ENCODE results near the gene IL31. TPM values are rescaled to one million over a fixed set of nuclear protein-coding genes. Genes with fewer than 3 reads are reported as not detected.
"Not testable (repeated sequence)": the region's sequence is repeated elsewhere in the genome, so short reads cannot be mapped to it uniquely, and the experiment has no call there.

Gene IL31
- total RNA-seq, 2 donors from 2014 or later = not detected

DNA sequence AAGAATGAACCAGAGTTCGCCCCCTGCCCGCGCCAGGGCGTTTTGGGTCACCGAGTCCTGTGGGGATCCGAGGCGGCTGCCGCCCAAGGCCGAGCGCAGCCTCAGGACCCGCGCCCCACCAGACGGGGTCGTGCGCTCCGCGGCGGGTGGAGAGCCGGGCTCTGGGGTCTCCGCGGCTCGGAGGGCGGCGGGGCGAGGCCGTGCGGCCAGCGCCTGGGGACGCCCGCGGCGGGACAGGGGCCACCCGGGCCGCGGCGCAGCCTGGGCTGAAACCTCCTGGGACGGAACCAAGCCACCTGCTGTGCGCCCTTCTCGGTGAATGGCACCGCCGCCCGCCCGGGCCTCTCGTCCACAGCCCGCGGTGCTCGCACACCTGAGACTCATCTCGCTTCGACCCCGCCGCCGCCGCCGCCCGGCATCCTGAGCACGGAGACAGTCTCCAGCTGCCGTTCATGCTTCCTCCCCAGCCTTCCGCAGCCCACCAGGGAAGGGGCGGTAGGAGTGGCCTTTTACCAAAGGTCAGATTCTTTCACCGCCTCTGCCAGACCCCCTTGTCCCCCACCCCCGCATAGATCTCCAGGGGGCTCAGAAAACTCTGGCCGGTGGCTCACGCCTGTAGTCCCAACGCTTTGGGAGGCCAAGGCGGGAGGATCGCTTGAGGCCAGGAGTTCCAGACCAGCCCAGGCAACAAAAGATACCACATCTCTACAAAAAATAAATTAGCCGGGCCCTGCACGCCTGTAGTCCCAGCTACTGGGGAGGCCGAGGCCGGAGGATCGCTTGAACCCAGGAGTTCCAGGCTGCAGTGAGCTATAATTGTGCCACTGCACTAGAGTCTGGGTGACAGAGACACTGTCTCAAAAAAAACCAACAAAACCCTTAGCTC is 30.4 kb upstream of the IL31 start:
- DNase-seq (peak in 2 of 4 donors; percentile 20 to 25), ATAC-seq (peak; percentile 10)
- Histone ChIP-seq H3K27me3 (peaks cover 0 to 24% of the 10 kb centered on the region in 2 donors), H3K4me1 (peaks cover 21% of the 10 kb centered on the region), H3K4me3 (no peak overlapping the region), H3K27ac (no peak overlapping the region), H3K36me3 (replicated peaks in 1 of 2; ENCODE audit: insufficient read depth in 1 of 2, low read depth in 2 of 2) (peaks cover 2 to 4% of the 10 kb centered on the region in 2 donors), H3K9me3 (no peaks in the 10 kb centered on the region)
- WGBS, 2 donors = 13 to 47% methylated on average over 14 to 65 of the region's 71 CpGs
- intact Hi-C loops (cut with DNase I) = no loop called here
- TF ChIP-seq, protein P1, sequence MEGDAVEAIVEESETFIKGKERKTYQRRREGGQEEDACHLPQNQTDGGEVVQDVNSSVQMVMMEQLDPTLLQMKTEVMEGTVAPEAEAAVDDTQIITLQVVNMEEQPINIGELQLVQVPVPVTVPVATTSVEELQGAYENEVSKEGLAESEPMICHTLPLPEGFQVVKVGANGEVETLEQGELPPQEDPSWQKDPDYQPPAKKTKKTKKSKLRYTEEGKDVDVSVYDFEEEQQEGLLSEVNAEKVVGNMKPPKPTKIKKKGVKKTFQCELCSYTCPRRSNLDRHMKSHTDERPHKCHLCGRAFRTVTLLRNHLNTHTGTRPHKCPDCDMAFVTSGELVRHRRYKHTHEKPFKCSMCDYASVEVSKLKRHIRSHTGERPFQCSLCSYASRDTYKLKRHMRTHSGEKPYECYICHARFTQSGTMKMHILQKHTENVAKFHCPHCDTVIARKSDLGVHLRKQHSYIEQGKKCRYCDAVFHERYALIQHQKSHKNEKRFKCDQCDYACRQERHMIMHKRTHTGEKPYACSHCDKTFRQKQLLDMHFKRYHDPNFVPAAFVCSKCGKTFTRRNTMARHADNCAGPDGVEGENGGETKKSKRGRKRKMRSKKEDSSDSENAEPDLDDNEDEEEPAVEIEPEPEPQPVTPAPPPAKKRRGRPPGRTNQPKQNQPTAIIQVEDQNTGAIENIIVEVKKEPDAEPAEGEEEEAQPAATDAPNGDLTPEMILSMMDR (IDR thresholded peaks at IDR 0.05) = no peak
- no peak for TF ChIP-seq POLR2A (IDR thresholded peaks at IDR 0.05)

DNA sequence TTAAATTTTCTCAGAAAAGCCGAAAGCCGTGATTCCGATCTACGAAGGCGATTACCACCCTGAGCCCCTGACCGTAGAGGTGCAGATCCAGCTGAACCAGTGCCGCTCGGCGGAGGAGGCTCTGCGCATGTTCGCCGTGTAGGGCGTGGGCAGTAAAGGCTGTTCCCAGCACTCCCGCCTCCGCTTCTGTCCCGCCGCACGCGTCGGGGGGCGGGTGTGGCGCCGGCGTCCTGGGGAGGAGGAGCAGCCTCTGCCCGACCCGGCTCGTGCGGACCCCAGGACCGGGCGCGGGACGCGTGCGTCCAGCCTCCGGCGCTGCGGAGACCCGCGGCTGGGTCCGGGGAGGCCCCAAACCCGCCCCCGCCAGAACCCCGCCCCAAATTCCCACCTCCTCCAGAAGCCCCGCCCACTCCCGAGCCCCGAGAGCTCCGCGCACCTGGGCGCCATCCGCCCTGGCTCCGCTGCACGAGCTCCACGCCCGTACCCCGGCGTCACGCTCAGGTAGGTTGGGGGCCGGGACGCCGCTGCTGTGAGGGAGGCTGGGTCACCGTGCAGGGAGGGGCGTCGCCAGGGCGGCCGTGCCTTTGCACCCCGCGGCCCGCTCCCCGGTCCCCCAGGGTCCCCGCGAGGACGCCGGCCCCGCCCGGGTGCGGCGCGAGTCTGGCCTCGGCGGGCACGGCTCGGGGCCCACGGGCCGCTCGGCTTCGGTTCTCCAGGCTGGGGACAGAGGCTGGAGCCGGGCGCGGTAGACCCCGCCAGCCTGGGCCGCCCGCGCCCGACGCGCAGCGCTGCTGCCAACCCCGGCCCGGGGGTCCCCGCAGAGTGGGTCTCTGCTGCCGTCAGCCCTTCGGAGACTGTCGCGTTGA is 29.5 kb upstream of the IL31 start, which contains the start of gene B3GNT4:
TSS of gene B3GNT4 (plus strand) at position 409 of the 866 bp plus-strand sequence. CDS start 910 bp downstream, outside the sequence.
- no peak for TF ChIP-seq POLR2A (IDR thresholded peaks at IDR 0.05)
- TF ChIP-seq, protein P1 (IDR thresholded peaks at IDR 0.05) = no peak
- DNase-seq (peak; percentile 64 to 78 (median 72)), ATAC-seq (peak; percentile 73)
- peaks cover 21% of the 10 kb centered on the region for H3K4me1 ChIP-seq
- no peak within 1 kb of the TSS for H3K27ac ChIP-seq
- H3K27me3 ChIP-seq = peaks cover 0 to 24% of the 10 kb centered on the region in 2 donors
- 1% methylated on average over 82 of the region's 104 CpGs; no CpG with 5 or more reads in 1 of the 2 donors for WGBS, 2 donors
- intact Hi-C loops (cut with DNase I) = no loop called here
- peak within 1 kb of the TSS in 1 of 2 donors; percentile 31 for H3K4me3 ChIP-seq
- H3K36me3 ChIP-seq (replicated peaks in 1 of 2; ENCODE audit: insufficient read depth in 1 of 2, low read depth in 2 of 2) = peaks cover 2 to 4% of the 10 kb centered on the region in 2 donors
- no peaks in the 10 kb centered on the region for H3K9me3 ChIP-seq

DNA sequence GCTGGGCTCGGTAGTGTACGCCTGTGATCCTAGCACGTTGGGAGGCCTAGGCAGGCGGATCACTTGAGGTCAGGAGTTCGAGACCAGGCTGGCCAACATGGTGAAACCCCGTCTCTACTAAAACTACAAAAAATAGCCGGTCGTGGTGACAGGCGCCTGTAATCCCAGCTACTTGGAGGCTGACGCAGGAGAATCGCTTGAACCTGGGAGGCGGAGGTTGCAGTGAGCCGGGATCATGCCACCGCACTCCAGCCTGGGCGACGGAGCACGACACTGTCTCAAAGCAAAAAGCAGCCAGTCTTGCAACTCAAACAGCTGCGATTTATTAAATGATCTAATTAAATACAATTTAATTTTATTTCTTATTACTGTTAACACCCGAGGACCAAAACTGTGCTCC is 28.8 kb upstream of the IL31 start:
- ATAC-seq; intact Hi-C loops (cut with DNase I); H3K36me3 ChIP-seq (replicated peaks in 1 of 2; ENCODE audit: insufficient read depth in 1 of 2, low read depth in 2 of 2); H3K9me3 ChIP-seq; DNase-seq; H3K27ac ChIP-seq: not testable (repeated sequence)
- peaks cover 21% of the 10 kb centered on the region for H3K4me1 ChIP-seq
- peak overlapping the region in 1 of 2 donors; percentile 31 for H3K4me3 ChIP-seq
- peaks cover 0 to 24% of the 10 kb centered on the region in 2 donors for H3K27me3 ChIP-seq
- WGBS, 2 donors = 50 to 58% methylated on average over 19 of the region's 19 CpGs

DNA sequence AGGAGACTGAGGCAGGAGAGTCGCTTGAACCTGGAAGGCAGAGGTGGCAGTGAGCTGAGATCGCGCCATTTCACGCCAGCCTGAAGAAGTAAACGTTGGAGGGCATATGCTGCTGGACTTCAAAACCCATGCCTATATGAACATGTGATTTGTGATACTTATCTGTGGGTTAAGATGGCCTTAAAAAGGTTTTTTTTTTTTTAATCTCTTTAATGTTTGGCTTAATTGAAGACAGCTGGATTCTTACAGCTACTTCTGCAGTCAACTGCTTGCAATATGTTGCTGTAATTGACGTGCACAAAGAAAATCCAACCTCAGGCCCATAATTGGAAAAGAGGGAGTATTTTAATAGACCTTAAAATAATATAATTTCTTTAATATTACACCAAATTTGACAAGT is 28.0 kb upstream of the IL31 start:
- H3K36me3 ChIP-seq (replicated peaks in 1 of 2; ENCODE audit: insufficient read depth in 1 of 2, low read depth in 2 of 2) = no peaks in the 10 kb centered on the region
- TF ChIP-seq POLR2A (IDR thresholded peaks at IDR 0.05) = no peak
- TF ChIP-seq, protein P1 (IDR thresholded peaks at IDR 0.05) = no peak
- peaks cover 21% of the 10 kb centered on the region for H3K4me1 ChIP-seq
- no peak for ATAC-seq
- WGBS, 2 donors = 96% methylated on average over 6 of the region's 6 CpGs
- DNase-seq = no peak
- intact Hi-C loops (cut with DNase I) = no loop called here
- H3K27me3 ChIP-seq = peaks cover 0 to 24% of the 10 kb centered on the region in 2 donors
- H3K4me3 ChIP-seq = no peak overlapping the region
- H3K27ac ChIP-seq = no peak overlapping the region
- H3K9me3 ChIP-seq = no peaks in the 10 kb centered on the region

DNA sequence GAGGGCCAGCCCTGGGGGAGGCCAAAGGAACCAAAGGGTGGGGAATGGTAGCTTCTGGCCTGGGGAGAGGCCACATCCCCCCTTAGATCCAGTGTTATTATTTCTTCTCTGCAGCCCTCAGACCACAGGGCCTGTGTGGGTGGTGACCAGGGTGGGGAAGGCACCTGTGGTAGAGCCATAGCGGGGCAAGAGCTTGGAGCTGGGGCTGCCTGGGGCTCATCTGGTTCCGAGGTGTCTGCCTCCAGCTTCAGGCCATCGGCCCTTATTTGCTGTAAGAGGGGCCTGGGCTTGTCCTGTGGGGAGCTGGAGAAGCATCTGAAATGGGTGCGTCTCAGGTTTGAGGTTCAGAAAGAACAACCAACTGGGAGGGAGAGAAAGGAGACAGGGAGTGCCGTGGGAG is 27.4 kb upstream of the IL31 start:
- intact Hi-C loops (cut with DNase I) = no loop called here
- Histone ChIP-seq H3K27me3 (peaks cover 0 to 24% of the 10 kb centered on the region in 2 donors), H3K36me3 (replicated peaks in 1 of 2; ENCODE audit: insufficient read depth in 1 of 2, low read depth in 2 of 2) (no peaks in the 10 kb centered on the region), H3K9me3 (no peaks in the 10 kb centered on the region), H3K27ac (no peak overlapping the region), H3K4me3 (no peak overlapping the region), H3K4me1 (peaks cover 21% of the 10 kb centered on the region)
- 77 to 84% methylated on average over 4 to 5 of the region's 5 CpGs for WGBS, 2 donors
- DNase-seq (no peak), ATAC-seq (no peak)
- no peak for TF ChIP-seq POLR2A (IDR thresholded peaks at IDR 0.05)
- TF ChIP-seq, protein P1 (IDR thresholded peaks at IDR 0.05) = no peak
